Hippocampal formation (tissue), 2 donors: ENCODE measurements around the gene DIO3.
"Not testable (repeated sequence)": the region's sequence is repeated elsewhere in the genome, so short reads cannot be mapped to it uniquely, and the experiment has no call there.

ENCODE experiments used
- DNase-seq, 2 donors: peaks; one replicate each; lab custom pipeline; 2025; lab: John Stamatoyannopoulos, UW

The DIO3 gene

DNA sequence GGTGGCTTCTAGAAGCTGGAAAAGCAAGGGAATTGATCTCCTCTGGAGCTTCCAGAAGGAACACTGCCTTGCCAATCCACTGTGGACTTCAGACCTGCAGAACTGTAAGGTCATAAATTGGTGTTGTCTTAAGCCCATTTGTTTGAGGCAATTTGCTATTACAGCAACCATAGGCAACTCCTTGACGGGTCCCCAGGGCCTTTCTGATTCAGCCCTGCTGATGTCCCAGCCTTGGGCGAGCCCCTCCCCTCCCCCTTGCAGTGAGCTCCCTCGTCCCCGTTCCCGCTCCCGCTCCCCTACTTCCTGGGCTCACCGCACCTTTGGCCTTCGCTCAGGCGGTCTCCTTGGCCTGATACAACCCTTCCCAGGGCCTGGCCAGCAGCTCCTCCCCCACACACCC lies 18.9 kb upstream of the DIO3 start:
- no peak for DNase-seq

DNA sequence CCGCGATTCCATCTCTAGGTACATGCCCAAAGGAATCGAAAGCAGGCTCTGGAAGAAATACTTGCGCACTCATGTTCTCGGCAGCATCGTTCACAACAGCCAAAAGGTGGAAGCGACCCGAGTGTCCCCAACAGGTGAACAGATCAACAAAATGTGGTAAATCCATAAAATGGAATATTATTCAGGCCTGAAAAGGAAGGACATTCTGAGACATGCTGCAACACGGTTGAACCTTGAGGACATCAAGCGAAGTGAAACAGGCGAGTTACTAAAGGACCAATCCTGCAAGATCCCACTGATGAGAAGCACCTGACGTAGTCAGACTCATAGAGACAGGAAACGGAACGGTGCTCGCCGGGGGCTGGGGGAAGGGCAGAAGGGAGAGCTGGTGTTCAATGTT lies 17.5 kb upstream of the DIO3 start:
- DNase-seq, result no peak

GRCh38 chr14:101544550-101544949 lies 16.7 kb upstream of the DIO3 start:
- no peak for DNase-seq

DNA sequence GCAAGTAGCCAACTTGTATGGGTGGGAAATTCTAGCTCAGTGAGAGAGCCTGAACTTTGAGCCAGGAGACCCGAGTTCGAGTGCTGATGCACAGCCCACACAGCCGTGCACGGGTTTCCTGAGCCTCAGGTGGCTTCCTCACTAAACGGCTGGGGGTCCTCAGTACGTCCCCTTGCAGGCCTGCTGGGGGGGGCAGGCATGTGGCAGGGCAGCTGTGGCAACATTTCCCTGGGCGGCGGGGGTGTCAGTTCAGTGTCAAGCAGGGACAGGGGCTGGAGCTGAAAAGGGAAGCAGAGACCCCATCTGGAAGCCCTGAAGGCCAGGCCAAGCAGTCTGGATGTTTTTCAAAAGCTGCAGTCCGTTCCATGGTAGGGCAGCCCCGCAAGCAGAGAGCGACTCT lies 14.6 kb upstream of the DIO3 start:
- DNase-seq, result no peak

GRCh38 chr14:101547107-101547738 lies 14.1 kb upstream of the DIO3 start:
- no peak for DNase-seq

DNA sequence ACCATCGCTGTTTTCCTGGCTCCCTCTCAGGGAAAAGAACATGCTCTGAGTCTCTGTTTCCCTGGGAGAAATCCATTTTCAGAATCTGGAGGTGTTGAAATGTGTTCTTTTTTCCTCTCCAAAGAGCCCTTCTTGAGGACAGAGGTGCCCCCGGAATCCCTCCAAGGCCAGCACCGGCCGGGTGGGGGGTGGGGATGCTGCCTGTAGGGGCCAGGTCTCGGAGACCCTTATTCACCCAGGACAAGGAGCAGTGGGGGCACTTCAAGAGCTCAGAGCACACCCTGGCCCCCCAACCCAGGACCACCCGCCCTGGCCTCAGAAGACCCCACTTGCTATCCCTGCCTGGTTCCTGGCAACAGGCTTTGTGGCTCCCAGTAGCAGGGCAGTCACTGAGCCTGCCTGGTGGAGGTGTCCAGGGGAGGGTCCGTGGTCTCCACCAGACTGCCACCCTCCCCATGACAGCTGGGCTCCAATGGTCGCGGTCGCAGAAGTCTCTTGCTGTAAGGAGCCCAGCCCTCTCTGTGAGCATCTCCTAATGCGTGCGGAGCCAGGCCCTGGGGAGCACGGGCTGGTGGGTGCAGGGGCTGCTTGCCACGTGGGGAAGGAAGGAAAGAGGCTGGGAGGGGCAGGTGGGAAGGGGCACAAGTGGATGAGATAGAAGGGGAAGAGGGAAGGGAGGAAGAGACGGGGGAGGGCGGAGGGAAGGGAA lies 13.2 kb upstream of the DIO3 start:
- DNase-seq, result no peak

DNA sequence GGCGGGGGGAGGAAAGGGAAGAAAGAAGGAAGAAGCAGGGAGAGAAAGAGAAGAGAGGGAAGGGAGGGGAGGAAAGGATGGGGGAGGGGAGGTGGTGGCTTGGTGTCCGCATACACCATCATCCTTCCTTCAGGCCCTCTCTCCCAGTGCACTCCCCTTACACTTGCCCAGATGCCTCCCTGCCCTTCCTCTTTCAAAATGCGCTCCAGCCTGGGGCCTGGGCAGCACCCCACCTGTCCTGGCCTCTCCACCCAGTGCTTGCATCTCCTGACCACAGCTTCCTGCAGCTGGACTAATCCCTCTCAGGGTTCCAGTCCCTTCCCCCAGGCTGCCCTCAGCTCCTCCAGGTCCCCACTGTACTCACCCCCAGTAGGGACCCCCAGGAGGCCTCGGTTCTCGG lies 12.6 kb upstream of the DIO3 start:
- no peak for DNase-seq

DNA sequence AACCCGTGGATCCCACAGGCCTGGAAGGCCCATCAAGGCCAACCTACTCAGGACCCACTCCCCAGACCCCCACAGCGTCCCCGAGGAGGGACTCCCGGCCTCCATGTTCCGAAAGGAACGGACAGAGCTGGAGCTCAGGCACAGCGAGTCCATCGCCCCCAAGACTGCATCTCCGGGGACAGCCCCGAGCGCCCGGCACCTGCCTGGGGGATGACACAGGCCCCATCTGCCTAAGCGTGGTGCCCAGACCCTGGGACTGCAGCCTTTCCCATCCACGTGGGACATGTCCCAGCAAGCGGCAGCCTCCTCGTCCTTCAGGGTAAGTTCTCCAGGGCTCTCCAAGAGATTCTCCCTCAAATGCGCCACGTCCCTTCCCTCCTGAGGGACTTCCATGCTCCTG lies 12.1 kb upstream of the DIO3 start:
- no peak for DNase-seq

DNA sequence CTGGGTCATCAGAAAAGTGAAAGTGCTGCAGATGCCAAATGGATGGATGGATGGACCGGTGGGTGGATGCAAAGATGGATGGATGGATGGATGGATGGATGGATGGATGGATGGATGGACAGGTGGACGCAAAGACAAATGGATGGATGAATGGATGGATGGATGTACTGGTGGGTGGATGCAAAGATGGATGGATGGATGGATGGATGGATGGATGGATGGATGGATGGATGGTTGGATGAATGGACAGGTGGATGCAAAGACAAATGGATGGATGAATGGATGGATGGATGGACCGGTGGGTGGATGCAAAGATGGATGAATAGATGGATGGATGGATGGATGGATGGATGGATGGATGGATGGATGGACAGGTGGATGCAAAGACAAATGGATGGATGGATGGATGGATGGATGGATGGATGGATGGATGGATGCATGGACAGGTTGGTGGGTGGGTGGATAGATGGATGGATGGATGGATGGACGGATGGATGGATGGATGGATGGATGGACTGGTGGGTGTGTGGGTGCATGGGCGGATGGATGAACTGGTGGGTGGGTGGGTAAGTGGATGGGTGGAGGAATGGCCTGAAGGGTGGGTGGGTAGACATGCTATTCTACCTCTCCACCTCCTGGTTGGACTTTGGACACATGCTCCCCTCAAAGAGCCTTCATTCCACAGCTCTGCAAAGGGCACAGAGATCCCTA lies 10.9 kb upstream of the DIO3 start:
- not testable (repeated sequence) for DNase-seq

DNA sequence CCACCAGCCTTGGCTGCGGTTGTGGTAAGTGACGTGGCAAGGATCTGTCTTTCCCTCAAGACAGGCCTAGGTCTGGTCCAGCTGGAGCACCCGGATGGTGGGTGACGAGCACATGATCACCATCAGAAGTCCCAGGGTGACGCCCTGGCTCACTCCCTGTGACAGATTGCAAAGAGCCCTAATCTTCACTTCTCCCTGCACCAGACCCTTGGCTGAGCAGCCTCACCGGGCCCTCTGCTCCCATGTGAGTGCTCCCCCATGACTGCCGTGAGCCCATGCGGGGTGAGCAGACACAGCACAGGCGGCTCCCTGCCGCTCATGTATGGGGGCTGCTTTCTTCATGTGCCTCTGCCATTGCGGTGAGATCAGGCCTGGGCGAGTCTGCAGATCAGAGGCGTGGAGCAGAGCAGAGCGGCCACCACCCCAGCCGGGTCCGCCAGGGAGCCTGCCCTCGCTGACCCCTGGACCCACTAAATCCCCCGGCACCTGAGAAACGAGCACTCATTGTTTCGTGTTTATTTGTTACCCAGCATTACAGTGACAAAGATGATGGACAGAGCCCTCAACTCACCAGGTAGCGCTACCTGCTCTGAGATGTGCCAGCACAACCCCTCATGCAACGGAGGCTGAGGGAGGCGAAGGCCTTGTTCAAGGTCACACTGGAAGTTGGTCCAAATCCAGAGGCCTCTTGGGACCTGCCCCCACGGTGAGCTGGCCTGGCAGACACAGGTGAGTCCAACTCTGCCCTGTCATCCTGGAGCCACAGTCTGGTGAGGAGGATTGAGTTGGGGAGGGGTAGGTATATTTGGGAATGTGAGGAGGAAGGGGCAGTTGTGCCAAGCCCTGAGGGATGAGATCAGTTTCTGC lies 9.3 kb upstream of the DIO3 start:
- no peak for DNase-seq

DNA sequence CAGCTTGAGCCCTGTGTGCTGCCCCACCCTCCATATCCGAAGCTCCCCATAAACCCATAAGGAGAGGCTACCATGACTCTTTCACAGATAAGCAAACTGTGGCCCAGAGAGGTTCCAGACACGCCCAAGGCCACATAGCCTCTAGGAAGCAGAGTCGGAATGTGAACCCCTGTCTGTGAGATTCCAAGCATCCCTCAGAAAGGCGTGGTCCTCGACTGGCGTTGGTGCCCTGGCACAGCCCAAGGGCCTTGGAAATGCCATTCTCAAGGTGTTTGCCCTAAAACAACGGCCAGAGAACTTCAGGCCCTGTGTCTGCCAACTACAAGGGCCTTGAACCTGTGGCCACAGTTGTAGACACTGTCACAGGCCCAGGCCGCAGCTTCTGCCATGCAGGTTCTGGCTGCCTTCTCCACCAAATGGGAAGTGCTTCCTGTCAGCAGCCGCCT lies 8.5 kb upstream of the DIO3 start:
- DNase-seq, result no peak

- DNase-seq, result no peak
Measured at GRCh38 chr14:101553393-101553792, 7.9 kb upstream of the DIO3 start.

DNA sequence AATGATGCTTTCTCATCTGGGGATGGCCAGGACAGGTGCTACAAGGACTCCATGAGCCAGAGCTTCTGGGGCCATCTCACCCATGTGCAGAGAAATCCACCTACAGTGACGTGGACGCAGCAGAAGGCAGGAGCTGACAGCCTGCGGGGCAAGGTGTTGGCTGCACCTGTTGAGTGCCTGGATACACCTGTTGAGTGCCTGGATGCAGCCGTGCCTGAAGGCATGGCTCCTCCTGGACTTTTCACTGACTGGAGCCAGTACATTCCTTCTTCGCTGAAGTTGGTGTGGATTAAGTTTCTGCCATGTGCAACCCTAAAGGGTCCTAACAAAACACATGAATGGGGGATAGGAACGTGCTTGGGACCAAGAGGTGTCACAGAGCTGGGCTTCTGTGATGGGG lies 7.4 kb upstream of the DIO3 start:
- DNase-seq, result no peak

DNA sequence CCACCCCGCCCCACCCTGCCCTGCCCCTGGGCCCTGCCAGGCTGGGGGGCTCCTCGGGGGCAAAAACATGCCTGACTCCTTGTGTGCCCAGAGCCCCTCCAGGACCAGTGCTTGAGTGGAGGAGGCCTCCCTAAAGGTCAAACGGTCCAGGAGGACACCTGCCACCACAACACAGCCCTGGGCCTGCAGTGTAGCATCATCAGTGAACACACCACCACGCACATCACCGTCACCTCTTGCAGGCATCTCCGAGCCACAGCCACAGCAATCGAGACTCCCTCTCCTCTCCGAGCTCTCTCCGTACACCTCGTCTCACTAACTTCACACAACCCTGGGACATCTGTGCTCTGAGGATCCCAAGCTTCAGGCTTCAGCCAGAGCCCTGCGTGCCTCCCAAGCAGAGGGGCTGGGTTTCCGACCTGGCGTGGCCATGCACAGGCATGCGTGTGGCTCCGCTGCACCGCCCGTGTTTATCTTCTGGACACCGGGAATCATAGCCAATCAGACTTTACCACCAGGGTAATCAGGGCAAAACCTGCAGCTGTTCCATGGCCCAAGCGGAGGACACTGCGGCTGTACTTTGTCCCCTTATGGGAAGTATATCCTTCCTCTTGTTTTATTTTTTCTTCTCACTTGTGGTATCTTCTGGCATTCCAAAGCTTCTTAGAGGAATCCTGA lies 6.2 kb upstream of the DIO3 start:
- no peak for DNase-seq

DNA sequence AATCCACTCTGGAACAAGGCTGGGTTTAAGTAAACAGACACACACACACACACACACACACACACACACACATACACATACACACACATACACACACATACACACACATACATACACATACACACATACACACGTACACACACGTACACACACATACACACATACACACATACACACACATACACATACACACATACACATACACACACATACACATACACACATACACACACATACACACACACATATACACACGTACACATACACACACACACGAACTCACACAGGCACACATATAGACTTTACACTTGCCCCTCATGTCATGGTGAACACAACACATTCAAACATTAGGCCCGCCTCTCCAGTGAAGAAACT lies 5.6 kb upstream of the DIO3 start:
- DNase-seq, result not testable (repeated sequence)

GRCh38 chr14:101556131-101556530 lies 5.2 kb upstream of the DIO3 start:
- no peak for DNase-seq

GRCh38 chr14:101556566-101557320 lies 4.6 kb upstream of the DIO3 start:
- no peak for DNase-seq

DNA sequence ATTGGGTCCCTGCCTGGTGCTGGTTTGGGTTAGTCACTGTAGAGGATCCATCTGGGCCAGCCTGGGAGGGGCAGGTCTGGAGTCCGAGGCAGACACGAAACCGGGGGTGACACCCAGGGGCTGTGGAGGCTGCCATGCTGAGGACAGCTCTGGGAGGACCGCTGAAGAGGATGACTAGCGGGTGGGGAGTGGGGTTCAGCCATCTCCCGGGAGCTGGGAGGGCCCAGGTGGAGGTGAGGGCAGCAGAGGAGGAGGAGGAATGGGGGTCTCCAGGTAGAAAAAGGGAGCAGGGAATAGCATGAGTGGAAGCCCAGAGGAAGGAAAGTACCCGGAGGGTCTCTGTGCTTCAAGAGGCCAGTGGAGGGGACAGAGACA lies 4.0 kb upstream of the DIO3 start:
- DNase-seq, result no peak

GRCh38 chr14:101557811-101558738 lies 3.2 kb upstream of the DIO3 start:
- no peak for DNase-seq

DNA sequence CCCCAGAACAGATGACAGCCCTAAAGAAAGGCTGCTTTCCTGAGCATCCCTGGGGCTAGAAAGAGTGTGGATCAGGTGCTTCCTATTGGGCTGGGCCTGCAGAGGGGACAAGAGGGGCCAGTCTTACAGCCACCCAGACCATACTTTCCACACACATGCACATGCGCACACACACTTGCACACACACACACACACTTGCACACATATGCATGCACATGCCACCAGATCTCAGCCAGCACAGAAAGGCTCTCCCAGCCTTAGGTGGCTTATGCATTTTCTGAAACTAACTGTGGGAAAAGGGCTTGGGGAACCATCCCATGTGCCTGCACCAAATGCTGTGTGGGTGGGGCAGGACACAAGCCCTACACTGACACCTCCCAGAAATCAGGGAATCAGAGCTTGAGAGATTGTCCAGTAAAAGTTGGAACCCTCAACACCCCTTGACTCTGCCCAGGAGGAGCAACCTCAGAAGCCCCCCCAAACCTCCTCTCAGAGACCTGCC lies 2.5 kb upstream of the DIO3 start:
- no peak for DNase-seq
